ENCODE results near the gene DPH7.

DPH7 gene

GRCh38 chr9:137588311-137588710, 9.6 kb upstream of the DPH7 start:
- H3K36me3 ChIP-seq (ENCODE audit: control insufficient read depth, low read depth, low read length), result peaks cover 40% of the 10 kb centered on the region
- H3K27ac ChIP-seq (ENCODE audit: low read length), result no peak overlapping the region
- no peak overlapping the region for H3K4me3 ChIP-seq (ENCODE audit: low read length)

DNA sequence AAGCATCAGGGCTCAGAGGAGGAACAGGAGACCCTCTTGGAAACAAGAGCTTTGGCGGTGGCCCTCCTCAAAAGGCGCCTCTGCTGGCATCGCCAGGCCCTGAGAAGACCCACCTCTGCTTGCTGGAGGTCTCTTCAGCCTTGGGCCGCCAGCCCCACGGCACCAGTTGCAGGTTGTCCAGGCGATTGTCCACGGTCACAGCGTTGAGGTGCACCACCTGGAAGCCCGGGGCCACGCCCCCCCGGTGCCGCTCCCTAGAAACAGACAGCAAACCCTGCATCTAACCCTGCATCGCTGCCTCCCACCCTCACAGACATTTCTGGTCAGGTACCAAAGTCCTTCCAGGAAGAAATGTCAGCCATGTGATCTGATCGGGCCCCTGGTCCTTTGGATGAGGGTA, 8.1 kb upstream of the DPH7 start:
- Histone ChIP-seq H3K4me3 (ENCODE audit: low read length) (no peak overlapping the region), H3K4me1 (ENCODE audit: control insufficient read depth, low read depth, low read length) (peaks cover 6% of the 10 kb centered on the region), H3K36me3 (ENCODE audit: control insufficient read depth, low read depth, low read length) (peaks cover 49% of the 10 kb centered on the region), H3K27ac (ENCODE audit: low read length) (no peak overlapping the region), H3K27me3 (ENCODE audit: control insufficient read depth, insufficient read depth, low read length) (no peaks in the 10 kb centered on the region), H3K9ac (ENCODE audit: low read length) (no peak overlapping the region), H3K9me3 (ENCODE audit: control insufficient read depth, low read depth, low read length) (no peaks in the 10 kb centered on the region)

More at GRCh38 chr9:137588311-137588710, 9.6 kb upstream of the DPH7 start:
- H3K27me3 ChIP-seq (ENCODE audit: control insufficient read depth, insufficient read depth, low read length), result no peaks in the 10 kb centered on the region
- H3K9ac ChIP-seq (ENCODE audit: low read length), result no peak overlapping the region
- H3K4me1 ChIP-seq (ENCODE audit: control insufficient read depth, low read depth, low read length), result peaks cover 6% of the 10 kb centered on the region
- H3K9me3 ChIP-seq (ENCODE audit: control insufficient read depth, low read depth, low read length), result no peaks in the 10 kb centered on the region

GRCh38 chr9:137583957-137584356, 5.2 kb upstream of the DPH7 start:
- Histone ChIP-seq H3K36me3 (ENCODE audit: control insufficient read depth, low read depth, low read length) (peaks cover 56% of the 10 kb centered on the region), H3K4me1 (ENCODE audit: control insufficient read depth, low read depth, low read length) (peaks cover 1% of the 10 kb centered on the region), H3K27ac (ENCODE audit: low read length) (no peak overlapping the region), H3K4me3 (ENCODE audit: low read length) (no peak overlapping the region), H3K9ac (ENCODE audit: low read length) (no peak overlapping the region), H3K9me3 (ENCODE audit: control insufficient read depth, low read depth, low read length) (no peaks in the 10 kb centered on the region), H3K27me3 (ENCODE audit: control insufficient read depth, insufficient read depth, low read length) (no peaks in the 10 kb centered on the region)

DNA sequence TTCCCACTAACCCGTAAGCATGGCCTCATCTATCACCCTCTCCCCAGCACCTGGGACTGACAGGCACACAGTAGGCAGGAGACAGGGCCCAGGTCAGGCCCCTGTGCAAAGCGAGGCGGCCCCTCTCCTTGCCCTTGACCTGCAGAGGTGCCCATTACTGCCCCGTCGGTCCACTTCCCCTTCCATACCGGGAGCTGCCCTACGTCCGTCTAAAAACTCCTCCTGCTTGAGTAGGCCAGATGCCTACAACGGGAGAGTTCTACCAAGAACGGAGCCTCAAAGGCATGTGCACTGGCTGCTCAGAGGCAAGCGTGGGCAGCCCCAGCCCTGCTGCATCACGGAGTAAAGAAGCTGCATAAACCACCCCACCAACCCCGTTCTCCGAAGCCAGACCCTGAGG, 4.6 kb upstream of the DPH7 start:
- Histone ChIP-seq H3K9me3 (ENCODE audit: control insufficient read depth, low read depth, low read length) (no peaks in the 10 kb centered on the region), H3K9ac (ENCODE audit: low read length) (no peak overlapping the region), H3K4me1 (ENCODE audit: control insufficient read depth, low read depth, low read length) (no peaks in the 10 kb centered on the region), H3K36me3 (ENCODE audit: control insufficient read depth, low read depth, low read length) (peaks cover 50% of the 10 kb centered on the region), H3K4me3 (ENCODE audit: low read length) (no peak overlapping the region), H3K27me3 (ENCODE audit: control insufficient read depth, insufficient read depth, low read length) (no peaks in the 10 kb centered on the region), H3K27ac (ENCODE audit: low read length) (no peak overlapping the region)

- H3K36me3 ChIP-seq (ENCODE audit: control insufficient read depth, low read depth, low read length), result peaks cover 41% of the 10 kb centered on the region
- no peak overlapping the region for H3K4me3 ChIP-seq (ENCODE audit: low read length)
- H3K27ac ChIP-seq (ENCODE audit: low read length), result no peak overlapping the region
- no peaks in the 10 kb centered on the region for H3K27me3 ChIP-seq (ENCODE audit: control insufficient read depth, insufficient read depth, low read length)
- H3K9me3 ChIP-seq (ENCODE audit: control insufficient read depth, low read depth, low read length), result no peaks in the 10 kb centered on the region
- peaks cover 5% of the 10 kb centered on the region for H3K4me1 ChIP-seq (ENCODE audit: control insufficient read depth, low read depth, low read length)
- H3K9ac ChIP-seq (ENCODE audit: low read length), result no peak overlapping the region
Measured at GRCh38 chr9:137582286-137582860, 3.6 kb upstream of the DPH7 start.

DNA sequence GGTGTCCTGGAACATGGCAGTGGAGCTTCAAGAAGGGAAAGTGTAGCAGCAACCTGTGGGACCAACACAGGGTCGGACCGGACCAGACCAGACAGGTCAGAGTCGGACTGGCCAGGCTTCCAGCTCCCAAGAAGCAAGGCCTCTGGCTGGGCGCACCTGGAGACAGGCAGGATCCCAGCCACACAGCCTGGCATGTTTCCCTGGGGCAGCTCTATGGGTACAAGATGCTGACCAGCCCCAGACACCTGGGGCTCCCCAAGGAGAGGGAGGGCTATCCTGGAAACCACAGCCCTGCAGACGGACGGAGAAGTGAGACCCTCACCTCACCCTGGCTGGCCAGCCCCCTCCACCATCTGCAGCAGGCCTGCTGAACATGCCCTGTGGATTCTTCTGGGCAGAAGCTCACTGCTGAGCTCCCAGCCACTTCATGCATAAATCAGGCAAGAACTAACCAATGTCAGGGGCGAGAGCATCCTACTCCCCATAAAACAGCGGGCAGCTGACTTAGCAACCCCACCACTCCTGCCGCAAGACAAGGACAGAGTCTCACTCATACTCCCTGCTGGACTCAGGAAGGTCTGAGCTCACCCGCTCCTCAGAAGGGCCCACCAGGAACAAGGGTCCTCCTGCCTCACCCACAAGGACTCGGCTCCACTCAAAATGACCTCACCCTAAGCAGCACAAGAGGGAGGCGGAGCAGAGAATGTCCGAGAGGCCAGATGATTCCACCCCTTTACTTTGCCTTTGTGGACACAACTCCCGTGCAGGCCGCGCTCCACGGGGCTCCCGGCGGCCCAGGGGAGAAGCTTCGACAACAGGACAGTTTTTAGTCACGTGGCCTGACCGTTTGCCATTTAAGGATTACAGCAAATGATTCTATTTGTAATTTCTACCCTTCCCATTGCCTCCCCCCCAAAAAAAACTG, 2.9 kb upstream of the DPH7 start:
- Histone ChIP-seq H3K9me3 (ENCODE audit: control insufficient read depth, low read depth, low read length) (no peaks in the 10 kb centered on the region), H3K27me3 (ENCODE audit: control insufficient read depth, insufficient read depth, low read length) (no peaks in the 10 kb centered on the region), H3K4me1 (ENCODE audit: control insufficient read depth, low read depth, low read length) (peaks cover 6% of the 10 kb centered on the region), H3K9ac (ENCODE audit: low read length) (no peak overlapping the region), H3K36me3 (ENCODE audit: control insufficient read depth, low read depth, low read length) (peaks cover 33% of the 10 kb centered on the region), H3K4me3 (ENCODE audit: low read length) (no peak overlapping the region), H3K27ac (ENCODE audit: low read length) (no peak overlapping the region)

DNA sequence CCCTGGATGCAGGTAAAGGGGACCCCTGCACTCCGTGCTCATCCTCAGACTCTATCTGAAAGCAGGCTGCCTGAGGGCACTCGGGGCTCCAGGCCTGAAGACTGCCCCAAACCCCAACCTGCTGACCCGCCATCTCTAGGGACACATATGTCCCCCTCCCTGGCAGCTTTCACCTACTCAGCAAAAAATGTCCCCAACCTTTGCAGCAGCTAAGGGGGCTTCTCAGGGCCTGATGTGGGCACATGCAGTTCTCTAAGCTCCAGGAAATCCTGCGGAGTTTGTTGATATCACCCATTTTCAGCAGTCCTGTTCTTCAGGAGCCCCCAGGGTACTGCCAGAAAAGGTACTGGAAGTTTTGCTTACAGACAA, 2.2 kb upstream of the DPH7 start:
- peaks cover 6% of the 10 kb centered on the region for H3K4me1 ChIP-seq (ENCODE audit: control insufficient read depth, low read depth, low read length)
- H3K36me3 ChIP-seq (ENCODE audit: control insufficient read depth, low read depth, low read length), result peaks cover 26% of the 10 kb centered on the region
- no peak overlapping the region for H3K4me3 ChIP-seq (ENCODE audit: low read length)
- no peaks in the 10 kb centered on the region for H3K27me3 ChIP-seq (ENCODE audit: control insufficient read depth, insufficient read depth, low read length)
- no peak overlapping the region for H3K9ac ChIP-seq (ENCODE audit: low read length)
- H3K27ac ChIP-seq (ENCODE audit: low read length), result no peak overlapping the region
- H3K9me3 ChIP-seq (ENCODE audit: control insufficient read depth, low read depth, low read length), result no peaks in the 10 kb centered on the region

- no peak overlapping the region for H3K27ac ChIP-seq (ENCODE audit: low read length)
- no peak overlapping the region for H3K4me3 ChIP-seq (ENCODE audit: low read length)
- H3K27me3 ChIP-seq (ENCODE audit: control insufficient read depth, insufficient read depth, low read length), result no peaks in the 10 kb centered on the region
- H3K36me3 ChIP-seq (ENCODE audit: control insufficient read depth, low read depth, low read length), result peaks cover 26% of the 10 kb centered on the region
- peaks cover 6% of the 10 kb centered on the region for H3K4me1 ChIP-seq (ENCODE audit: control insufficient read depth, low read depth, low read length)
- no peak overlapping the region for H3K9ac ChIP-seq (ENCODE audit: low read length)
- H3K9me3 ChIP-seq (ENCODE audit: control insufficient read depth, low read depth, low read length), result no peaks in the 10 kb centered on the region
Measured at GRCh38 chr9:137580209-137580953, 1.7 kb upstream of the DPH7 start.

DNA sequence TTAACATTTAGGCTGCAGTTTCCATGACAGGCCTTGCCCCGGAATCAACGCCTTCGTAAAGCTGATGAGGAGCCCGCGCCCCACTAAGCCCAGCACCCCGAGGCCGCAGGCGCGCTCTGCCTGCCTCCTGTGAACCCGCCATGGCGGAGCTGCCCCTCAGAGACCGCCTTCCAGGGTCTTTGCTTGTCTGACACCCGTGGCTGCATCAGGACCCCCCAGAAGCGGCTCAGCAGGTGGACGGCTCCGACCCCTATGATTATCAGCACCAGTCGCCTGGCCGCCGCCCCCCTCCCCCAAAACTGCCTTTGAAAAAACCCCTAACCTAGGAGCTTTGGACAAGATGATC, 507 bp upstream of the DPH7 start:
- Histone ChIP-seq H3K27me3 (ENCODE audit: control insufficient read depth, insufficient read depth, low read length) (no peaks in the 10 kb centered on the region), H3K4me1 (ENCODE audit: control insufficient read depth, low read depth, low read length) (peaks cover 6% of the 10 kb centered on the region), H3K9ac (ENCODE audit: low read length) (no peak overlapping the region), H3K36me3 (ENCODE audit: control insufficient read depth, low read depth, low read length) (peaks cover 28% of the 10 kb centered on the region), H3K9me3 (ENCODE audit: control insufficient read depth, low read depth, low read length) (no peaks in the 10 kb centered on the region), H3K4me3 (ENCODE audit: low read length) (peak overlapping the region; percentile 83), H3K27ac (ENCODE audit: low read length) (no peak overlapping the region)

GRCh38 chr9:137575716-137576411, 2.9 kb downstream of the DPH7 start:
- no peaks in the 10 kb centered on the region for H3K27me3 ChIP-seq (ENCODE audit: control insufficient read depth, insufficient read depth, low read length)
- no peak overlapping the region for H3K4me3 ChIP-seq (ENCODE audit: low read length)
- no peak overlapping the region for H3K9ac ChIP-seq (ENCODE audit: low read length)
- peaks cover 6% of the 10 kb centered on the region for H3K4me1 ChIP-seq (ENCODE audit: control insufficient read depth, low read depth, low read length)
- no peaks in the 10 kb centered on the region for H3K9me3 ChIP-seq (ENCODE audit: control insufficient read depth, low read depth, low read length)
- no peak overlapping the region for H3K27ac ChIP-seq (ENCODE audit: low read length)
- H3K36me3 ChIP-seq (ENCODE audit: control insufficient read depth, low read depth, low read length), result peaks cover 29% of the 10 kb centered on the region

GRCh38 chr9:137575364-137575715, 3.4 kb downstream of the DPH7 start:
- H3K36me3 ChIP-seq (ENCODE audit: control insufficient read depth, low read depth, low read length), result peaks cover 29% of the 10 kb centered on the region

More at GRCh38 chr9:137575364-137575715, 3.4 kb downstream of the DPH7 start:
- H3K4me3 ChIP-seq (ENCODE audit: low read length), result no peak overlapping the region
- H3K9me3 ChIP-seq (ENCODE audit: control insufficient read depth, low read depth, low read length), result no peaks in the 10 kb centered on the region
- no peak overlapping the region for H3K9ac ChIP-seq (ENCODE audit: low read length)
- H3K27me3 ChIP-seq (ENCODE audit: control insufficient read depth, insufficient read depth, low read length), result no peaks in the 10 kb centered on the region
- H3K27ac ChIP-seq (ENCODE audit: low read length), result no peak overlapping the region
- H3K4me1 ChIP-seq (ENCODE audit: control insufficient read depth, low read depth, low read length), result peaks cover 6% of the 10 kb centered on the region

Data from iPS-18a (cell line).